RCC 7860 (cell line): ENCODE data around the gene COL5A1.

ENCODE experiments used
- DNase-seq: peaks from one replicate; pipeline ENCODE4 v3.0.0-alpha.2; 2015; ENCODE audit warnings: low spot score
- FAIRE-seq: peaks from 2 replicates; lab custom pipeline; 2012; peaks lifted over from hg19 to GRCh38; lab: Jason Lieb, UNC

COL5A1 gene

DNA sequence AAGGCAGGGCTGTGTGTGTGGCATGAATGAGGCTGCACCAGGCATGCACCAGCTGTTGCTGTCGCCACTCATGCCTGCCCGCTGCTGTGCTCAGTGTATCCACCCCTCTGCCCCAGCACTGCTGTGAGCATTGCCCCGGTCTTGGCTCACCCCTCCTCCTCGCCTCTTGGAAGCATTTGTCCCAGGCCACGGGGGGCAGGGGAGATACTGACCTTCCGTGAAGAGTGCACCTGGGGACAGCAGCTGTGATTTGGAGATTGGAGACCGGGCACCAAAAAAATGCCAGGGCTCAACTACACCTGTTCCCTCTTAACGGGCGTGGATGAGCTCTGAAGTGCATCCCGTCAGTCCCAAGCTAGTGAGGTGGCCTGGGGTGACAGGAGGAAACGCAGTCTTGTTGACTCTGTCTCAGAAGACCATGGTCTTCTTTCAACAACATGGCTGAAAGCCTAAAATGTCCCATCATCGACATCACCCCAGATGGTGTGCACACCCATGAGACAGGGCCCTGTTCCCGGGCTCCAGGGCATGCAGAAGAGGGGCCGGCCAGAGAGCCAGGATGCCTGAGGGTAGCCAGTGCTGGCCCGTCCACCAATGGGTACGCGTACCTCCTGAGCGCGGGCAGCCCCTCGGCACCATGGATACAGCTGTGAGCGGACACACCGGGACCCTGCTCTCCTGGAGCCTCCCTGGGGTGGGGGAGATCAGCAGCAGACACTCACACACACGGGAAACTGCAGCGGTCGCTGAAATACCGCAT, 115.8 kb downstream of the COL5A1 start:
- DNase-seq: no peak
- FAIRE-seq: no peak

DNA sequence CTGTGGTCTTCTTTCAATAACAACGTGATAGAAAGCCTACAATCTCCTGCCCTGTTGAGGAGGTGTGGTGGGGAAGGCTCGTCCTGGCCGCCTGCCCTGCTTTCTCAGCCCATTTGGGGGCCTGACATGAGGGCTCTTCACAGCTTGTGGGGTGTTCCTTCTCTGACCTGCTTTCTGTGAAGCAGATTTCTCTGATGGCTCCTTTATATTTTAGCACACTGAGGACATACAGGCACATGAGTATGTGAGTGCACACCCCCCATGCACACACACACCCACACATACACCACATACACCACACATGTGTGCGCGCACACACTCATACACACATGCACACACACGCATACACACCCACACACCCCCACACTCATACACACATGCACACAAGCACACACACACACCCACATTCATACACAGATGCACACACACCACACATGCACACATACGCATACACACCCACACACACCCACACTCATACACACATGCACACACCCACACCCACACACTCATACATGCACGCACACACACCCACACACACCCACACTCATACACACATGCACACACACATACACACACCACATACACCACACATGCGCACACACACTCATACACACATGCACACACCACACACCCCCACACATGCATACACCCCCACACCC, 117.5 kb downstream of the COL5A1 start:
- FAIRE-seq (no peak), DNase-seq (no peak)

DNA sequence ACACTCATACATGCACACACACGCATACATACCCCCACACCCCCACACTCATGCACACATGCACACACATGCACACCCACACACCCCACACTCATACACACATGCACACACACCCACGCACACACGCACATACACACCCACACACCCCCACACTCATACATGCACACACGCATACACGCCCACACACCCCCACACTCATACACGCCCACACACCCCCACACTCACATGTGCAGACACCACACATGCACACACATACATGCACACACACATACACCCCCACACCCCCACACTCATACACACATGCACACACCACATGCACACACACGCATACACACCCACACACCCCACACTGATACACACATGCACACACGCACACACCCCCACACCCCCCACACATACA, 118.3 kb downstream of the COL5A1 start:
- no peak for DNase-seq
- FAIRE-seq: no peak

DNA sequence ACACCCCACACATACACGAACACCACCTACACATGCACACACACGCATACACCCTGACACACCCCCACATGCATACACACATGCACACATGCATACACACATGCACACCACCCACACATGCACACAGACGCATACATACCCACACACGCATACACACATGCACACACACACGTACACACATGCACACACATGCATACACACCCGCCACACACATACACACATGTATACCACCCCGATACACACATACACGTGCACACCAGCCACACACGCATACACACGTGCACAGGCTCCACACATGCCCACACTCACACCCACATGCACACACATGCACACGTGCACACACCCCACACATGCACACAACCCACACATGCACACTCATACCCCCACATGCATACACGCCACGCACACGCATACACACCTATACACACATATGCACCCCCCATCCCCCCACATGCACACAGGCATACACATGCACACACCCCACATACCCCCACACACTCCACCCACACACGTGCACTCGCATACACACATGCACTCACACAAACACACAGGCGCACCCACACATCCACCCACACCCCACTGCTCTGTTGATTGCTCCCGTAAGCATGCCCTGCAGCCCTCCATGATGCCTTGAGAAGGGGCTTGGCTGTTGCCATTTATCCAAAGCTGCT, 119.3 kb downstream of the COL5A1 start:
- no peak for FAIRE-seq

DNA sequence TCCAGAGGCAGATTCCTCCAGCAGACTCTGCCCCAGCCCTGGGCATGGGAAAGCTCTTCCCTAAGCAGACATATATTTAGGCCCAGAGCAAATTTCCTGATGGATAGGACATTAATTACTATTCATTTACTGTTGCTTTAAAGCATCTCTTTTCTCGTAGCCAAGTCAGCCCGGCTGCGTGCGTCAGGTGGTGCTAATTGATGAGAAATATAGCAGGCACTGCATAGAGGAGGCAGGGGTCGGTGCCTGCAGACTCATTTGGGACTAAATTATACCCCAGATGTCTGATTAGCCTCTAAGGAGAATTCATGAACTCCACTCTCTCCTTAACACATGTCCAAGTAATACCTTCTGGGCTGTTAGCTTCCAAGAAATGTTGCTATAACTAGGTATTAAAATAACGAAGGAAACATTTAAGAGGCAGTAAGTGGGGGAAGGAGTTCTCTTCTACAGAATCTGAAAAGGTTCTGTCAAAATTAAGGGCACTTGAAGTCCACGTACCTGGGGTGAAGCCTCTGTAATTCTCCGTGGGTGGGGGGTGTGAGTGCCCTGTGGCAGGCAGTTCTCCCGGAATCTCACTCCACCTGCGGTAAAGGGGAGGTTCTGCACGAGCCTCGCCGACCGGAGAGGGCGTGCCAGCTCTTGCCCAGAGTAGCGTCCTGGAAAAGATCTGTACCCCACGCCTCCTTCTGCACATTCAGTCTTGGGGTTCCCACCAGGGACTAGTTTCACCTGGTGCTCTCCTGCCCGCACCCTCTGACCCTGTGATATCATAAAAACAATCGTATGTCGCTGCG, 123.1 kb downstream of the COL5A1 start:
- DNase-seq: no peak
- no peak for FAIRE-seq

More for the DNA sequence above, 119.3 kb downstream of the COL5A1 start:
- DNase-seq: no peak

DNA sequence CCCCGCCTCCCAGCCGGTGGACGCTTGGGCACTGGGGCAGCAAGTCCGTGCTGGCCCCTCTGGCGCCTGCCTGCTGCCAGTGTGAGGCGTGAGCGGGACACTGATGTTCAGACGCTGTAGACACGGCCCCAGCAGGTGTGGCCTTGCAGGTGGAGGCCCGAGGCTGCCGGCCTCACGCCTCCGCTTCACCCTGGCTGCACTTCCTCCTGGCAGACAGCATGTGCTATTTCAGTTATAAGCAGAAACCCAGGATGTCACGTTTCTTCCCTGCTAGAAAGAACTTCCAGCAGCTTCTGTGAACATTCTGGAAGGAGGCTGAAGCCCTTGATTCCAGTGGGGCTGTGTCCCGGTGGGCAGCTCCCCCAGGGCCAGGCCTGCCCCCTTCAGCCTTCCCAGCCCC, 124.2 kb downstream of the COL5A1 start:
- FAIRE-seq (no peak), DNase-seq (no peak)

DNA sequence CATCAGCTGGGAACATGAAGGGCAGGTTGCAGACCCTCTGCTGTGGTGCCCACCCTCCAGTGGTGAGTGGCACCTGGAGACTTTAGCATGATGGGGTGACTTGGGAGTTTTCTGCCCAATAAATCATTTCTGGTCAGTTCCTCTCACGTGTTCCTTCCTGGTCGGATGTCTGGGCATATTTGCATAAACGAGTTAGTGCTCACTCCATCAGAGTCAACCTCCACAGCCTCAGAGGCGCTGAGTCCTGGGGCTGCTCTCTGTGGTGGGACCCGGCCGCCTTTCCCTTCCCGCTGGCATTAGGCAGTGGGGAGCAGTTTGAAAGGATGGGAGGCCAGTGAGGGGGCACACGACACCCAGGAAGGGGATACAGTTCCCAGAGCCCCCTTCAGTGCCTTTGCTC, 125.0 kb downstream of the COL5A1 start:
- DNase-seq (no peak), FAIRE-seq (no peak)

DNA sequence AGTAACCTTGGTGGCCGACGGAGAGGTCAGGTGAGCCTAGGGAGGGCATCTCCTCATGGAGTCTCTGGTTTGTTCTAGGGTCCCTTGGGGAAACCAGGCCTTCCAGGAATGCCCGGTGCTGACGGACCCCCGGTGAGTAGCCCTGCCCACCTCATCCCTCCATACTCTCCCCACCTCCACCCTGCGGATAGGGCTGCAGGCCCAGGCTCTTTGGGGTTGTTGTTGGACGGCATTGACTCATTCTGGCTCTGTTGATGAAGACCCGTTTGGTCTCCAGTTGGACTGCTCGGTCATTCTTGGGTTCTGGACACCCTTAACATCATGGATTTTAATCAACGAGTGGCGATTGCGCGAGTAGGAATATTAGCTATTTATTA, 126.7 kb downstream of the COL5A1 start:
- FAIRE-seq (no peak), DNase-seq (no peak)

DNA sequence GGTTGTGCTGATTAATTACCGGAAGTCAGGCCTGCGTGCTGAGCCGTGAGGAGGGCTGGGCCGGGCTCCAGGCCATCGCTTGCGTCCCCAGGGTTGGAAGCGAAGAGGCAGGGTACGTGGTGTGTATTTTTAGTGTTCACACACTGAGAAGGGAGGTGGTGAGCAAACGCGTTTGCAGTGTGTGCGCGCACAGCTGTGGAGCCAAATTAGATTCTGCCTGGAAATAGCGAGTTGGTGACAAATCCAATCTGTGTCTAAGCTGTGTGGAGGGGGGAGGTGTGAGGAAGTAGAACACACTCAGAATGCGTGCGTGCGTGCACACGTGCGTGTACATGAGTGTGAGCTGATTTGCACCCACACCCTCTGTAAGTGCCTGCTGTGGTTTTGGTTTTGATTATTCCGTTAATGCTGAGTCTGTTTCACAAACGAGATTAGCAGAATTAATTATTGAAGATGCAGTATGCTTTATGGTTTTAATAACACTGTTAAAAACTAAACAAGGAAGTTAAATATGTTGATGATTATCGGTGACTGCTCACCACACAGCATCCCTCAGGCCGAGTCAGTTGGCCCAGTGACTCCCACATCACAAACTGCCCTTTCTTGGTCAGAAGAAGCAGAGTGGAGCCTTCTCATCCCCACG, 127.2 kb downstream of the COL5A1 start:
- FAIRE-seq: no peak
- no peak for DNase-seq

DNA sequence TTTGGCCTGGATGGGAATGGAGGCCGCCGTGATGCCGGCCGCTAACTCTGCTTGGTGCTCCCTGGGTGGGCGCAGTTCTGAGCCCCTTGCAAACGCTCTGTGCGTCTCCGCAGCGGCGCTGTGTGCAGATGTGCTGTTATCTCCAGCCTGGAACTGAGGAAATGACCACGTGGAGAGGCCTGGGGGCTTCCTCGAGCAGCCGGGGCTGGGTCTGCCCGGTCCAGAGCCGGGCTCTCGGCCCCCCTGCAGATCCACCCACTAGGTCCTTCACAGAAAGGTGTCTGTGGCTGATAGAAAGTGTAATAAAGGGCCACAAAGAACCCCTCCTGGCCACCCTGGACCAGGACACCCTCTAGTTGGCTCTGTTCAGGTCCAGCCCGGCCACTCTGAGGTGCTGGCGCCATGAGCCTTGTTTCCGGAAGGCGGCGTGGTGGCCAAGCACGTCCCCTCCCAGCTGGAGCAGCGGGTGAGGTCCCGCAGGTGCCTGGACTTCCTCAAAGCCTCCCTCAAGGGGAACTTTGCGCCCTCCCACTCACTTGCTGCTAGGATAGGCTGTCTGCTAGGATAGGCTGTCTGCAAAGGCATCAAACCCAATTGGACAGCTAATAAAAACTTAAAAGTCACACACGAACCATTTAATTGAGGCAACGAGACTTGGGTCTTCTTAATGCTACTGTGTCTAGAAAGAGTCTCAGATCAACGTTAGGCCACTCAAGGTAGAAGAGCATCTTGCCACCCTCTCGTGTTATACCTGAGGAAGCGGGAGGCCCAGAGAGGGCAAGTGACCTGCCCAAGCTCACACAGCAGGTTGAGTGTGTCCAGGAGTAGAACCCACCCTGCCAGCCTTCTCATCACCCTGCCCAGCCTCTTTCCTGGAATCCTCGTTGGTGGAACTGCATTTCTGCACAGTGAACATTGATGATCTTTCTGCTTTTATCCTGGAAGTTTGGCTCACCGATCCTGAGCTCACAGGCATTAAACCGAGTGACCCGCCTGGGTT, 129.7 kb downstream of the COL5A1 start:
- no peak for DNase-seq
- no peak for FAIRE-seq

DNA sequence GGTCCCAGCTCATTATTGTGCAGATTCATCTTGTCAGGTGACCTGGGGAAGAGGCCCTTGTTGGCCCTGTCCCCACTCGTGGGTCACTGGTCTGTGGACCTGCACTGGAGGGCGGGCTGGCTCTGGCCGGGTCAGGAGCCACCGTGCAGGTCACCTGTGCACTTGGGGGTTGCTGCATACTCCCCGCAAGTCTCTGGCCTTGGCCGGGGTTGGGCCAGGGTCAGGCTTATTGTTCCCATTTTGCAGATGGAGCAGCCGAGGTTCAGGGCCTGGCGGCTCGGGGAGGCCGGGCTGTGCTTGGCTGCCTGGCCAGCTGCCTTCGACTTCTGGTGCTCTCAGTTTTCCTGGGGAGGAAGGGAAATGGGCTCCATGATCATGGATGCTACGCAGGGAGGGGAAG, 130.7 kb downstream of the COL5A1 start:
- no peak for DNase-seq
- FAIRE-seq: no peak

DNA sequence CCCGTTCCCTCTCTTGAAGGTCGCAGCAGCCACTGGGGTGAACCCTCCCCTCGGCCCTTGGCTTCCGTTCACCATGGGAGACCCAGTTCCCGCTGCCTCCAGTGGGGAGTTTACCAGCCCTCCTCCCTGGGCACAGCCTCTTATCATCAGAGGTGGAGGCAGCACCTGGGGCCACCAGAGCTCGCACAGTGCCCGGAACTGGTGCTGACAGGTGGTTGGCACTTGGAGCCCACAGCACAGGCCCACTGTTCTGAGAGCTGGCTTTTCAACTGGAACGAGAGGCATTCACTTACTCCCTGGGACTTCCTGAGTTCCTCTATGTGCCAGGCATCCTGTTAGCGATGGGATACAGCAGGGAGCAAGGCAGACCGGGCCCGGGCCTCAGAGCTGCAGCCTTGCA, 132.2 kb downstream of the COL5A1 start:
- no peak for DNase-seq
- FAIRE-seq: no peak

DNA sequence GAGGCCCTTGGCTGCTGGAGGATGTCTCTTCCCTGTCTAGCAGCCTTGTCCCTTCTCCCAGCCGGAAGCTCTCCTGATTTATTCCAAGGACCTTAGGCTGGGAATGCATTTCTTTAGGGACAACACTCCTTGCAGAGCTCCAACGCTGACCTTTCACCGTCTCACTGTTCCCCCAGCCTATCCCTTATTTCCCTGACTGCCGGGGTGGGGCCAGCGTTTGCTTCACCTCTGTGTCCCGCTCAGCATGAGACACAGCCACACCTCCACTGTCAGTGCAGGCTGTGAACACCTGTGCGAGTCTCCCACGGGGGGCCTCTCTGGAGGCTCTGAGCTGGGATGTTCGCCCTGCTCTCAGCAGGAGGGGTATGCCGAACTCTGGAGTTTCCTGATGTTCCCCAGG, 132.8 kb downstream of the COL5A1 start:
- no peak for DNase-seq
- no peak for FAIRE-seq

DNA sequence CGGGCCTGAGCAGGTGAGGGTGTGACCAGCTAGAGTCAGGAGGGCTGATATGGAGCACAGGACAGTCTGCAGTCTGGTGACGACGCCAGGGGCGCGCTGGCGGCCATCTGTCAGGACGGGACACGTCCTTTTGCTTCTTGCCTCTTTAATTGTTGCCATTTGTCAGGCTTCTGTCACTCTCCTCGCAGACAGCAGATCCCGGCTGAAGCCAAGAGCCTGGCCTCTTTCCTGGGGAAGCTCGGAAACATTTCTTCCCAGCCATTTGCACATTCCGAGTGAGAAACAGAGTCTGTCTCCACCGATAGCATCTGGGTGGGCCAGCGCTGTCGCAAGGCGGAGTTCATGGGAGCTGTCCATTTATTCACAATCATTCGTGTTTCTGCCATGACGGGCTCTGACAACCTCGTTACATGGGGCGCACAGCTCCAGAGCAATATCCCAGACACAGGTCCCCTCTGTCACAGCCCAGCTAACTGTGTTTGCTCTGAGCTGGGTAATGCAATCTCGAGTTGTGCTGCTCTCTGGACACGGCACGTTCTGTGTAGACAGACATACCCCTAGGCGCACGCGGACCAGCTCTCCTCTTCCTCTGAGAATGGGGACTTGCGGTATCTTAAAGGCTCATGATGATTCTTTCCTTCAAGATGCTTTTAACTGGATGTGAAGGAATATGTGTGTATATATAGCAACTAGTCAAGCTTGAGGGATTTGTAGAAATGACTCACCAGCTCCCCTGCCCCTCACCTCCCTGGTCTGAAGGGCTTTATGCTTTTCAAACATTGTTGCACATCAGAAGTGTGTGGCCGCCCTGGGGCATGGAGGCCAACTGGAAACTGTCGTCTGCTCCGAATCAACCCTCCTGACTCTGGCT, 133.7 kb downstream of the COL5A1 start:
- DNase-seq: no peak
- FAIRE-seq: no peak

DNA sequence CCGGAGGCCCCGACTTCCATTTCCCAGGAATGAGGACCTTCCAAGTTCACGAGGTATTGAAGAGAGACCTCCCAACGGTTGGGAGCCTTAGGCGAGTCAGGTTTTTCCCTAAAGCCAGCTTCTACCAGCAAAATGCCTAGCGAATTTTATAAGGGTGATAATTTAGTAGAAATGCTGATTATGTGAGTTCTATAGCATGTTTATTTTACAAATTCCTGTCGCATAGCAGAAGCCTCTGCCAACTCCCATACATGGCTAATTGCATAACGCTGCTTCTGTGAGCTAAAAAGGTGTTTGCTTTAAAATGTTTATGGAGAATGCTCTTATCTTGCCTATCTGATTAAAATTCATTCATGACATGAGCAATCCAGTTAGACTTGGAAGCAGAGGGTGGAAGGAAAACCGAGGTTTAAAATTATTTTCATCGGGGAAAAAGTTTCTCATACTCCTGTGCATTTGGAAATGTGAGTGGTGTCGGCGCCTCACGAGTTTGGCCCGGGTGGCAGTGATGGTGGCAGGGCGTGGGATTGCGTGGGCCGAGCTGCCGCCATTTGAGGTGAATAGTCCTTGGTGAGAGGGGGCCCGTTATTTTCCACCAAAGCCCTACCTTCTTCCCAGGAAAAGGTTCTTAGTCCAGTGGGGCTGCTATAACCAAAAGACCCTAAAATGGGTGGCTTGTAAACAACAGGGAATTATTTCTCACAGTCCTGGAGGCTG, 134.6 kb downstream of the COL5A1 start:
- no peak for FAIRE-seq

DNA sequence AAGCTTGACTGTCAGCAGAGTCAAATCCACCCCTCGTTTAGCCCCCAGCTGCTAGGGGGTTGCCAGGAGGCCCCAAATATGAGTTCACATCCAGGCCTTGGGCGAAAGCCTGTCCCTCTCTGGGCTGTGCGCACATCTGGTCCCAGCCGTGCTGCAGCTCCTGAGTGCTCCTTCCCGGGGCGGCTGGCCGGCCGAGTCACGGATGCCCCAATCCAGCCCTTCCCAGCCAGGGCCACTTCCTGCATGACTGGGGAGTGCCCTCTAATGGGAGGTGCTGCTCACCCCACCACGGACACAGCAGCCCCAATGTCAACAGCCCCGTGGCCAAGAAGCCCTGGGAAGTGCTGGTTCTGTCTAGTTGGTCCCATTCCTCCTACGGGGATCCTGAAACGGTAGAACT, 135.6 kb downstream of the COL5A1 start:
- FAIRE-seq (no peak), DNase-seq (no peak)

More for the DNA sequence above, 134.6 kb downstream of the COL5A1 start:
- DNase-seq: no peak

DNA sequence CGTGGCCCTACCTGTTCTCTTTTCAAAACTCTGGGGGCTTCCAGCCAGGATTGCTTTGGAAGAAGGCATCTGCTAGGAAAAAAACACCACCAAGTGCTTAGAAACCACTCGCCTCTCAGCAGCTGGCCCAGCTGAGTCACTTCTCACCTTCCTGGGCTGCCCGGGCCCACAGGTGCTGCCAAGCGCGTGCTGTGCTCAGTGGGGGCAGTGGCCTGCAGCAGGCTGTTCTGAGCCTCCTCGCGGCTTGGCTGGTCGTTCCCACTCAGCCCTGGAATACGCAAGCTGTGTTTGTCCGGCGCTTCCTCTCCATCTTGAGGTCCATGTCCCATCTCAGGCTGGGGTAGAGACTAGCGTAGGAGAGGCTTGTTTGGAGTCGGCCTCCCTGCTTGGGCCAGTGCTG, 136.6 kb downstream of the COL5A1 start:
- FAIRE-seq (no peak), DNase-seq (no peak)

DNA sequence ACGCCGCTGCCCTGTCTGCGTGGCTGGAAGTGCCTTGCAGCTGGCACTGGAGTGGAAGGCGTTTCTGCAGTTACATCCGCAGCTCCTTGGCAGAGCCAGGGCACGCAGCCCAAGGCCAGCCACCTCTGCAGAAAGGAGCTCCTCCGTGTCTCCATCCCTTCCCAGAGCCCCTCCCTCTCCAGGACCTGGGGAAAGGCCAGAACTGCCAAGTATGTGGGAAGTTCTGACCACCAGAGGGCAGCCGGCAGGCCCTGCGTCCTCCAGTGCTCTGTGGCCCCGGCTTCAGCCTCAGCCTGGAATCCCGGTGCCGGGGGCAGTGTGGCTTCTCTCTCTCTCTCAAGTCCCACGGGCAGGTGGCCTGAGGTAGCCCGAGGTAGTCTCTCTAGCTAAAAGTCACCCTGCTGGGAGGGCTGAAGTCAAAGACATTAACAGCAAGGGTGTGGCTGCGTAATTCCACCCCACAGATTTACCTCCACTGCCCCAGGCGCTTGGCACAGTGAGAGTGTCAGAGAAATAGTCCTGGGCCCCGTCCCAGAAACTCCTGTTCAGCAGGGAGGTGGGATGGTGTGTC, 137.3 kb downstream of the COL5A1 start:
- DNase-seq: peak; percentile 26
- no peak for FAIRE-seq
